Activated CD4-positive, alpha-beta T cell treated with anti-CD3 and anti-CD28 coated beads for 4 hours (primary cell): ENCODE results near the gene RNF39.
A peak's percentile ranks its signal among the peaks of the same experiment; 100 is the strongest.

Experiments used
- DNase-seq, 2 donors: peaks; one replicate each; pipeline ENCODE4 v3.0.0-alpha.2; 2020

Gene RNF39

GRCh38 chr6:30093951-30094661 is 18.5 kb upstream of the RNF39 start:
- DNase-seq, result no peak

GRCh38 chr6:30092852-30093543 is 17.4 kb upstream of the RNF39 start:
- DNase-seq, result no peak

GRCh38 chr6:30091577-30092381 is 16.2 kb upstream of the RNF39 start:
- DNase-seq, result no peak

GRCh38 chr6:30087876-30088275 is 12.3 kb upstream of the RNF39 start:
- DNase-seq, result no peak

- DNase-seq, result no peak
Observed at GRCh38 chr6:30077218-30077617, 1.6 kb upstream of the RNF39 start.

GRCh38 chr6:30075790-30076732 is 492 bp upstream of the RNF39 start:
- DNase-seq, result no peak

- no peak for DNase-seq
Observed at GRCh38 chr6:30074331-30075093, 1.1 kb downstream of the RNF39 start.

GRCh38 chr6:30073489-30074235 is 1.9 kb downstream of the RNF39 start:
- DNase-seq, result no peak

GRCh38 chr6:30071858-30072257 is 3.7 kb downstream of the RNF39 start:
- DNase-seq, result no peak

- DNase-seq, result no peak
Observed at GRCh38 chr6:30071081-30071818, 4.3 kb downstream of the RNF39 start.

GRCh38 chr6:30067460-30068139 is 8.0 kb downstream of the RNF39 start:
- DNase-seq, result no peak

- DNase-seq, result peak; percentile 98 to 99
Observed at GRCh38 chr6:30066577-30067459, 8.8 kb downstream of the RNF39 start, which contains the start of gene PPP1R11. Gene PPP1R11 (plus strand): TSS chr6:30067198. CDS start chr6:30067411, 213 bp downstream.

GRCh38 chr6:30066082-30066481 is 9.5 kb downstream of the RNF39 start:
- DNase-seq, result no peak

- no peak for DNase-seq
Observed at GRCh38 chr6:30063315-30063714, 12.3 kb downstream of the RNF39 start.

GRCh38 chr6:30062471-30063178 is 12.9 kb downstream of the RNF39 start:
- DNase-seq, result no peak

GRCh38 chr6:30061858-30062458 is 13.6 kb downstream of the RNF39 start:
- DNase-seq, result peak in 1 of 2 donors; percentile 18
